ENCODE results near the gene MAML1. TPM values are rescaled to one million over a fixed set of nuclear protein-coding genes. Genes with fewer than 3 reads are reported as not detected.

Gene MAML1
- polyA plus RNA-seq, 6 donors from 2014 or later: 2.0 to 9.5 (median 3.4) TPM

- H3K27me3 Mint-ChIP-seq: no peaks in the 10 kb centered on the region
- peaks cover 0 to 2% (median 0%) of the 10 kb centered on the region in 7 donors for H3K9me3 Mint-ChIP-seq
- ATAC-seq (ENCODE audit: low read depth in 2 of 2) (no peak), DNase-seq (no peak)
- H3K4me3 Mint-ChIP-seq: peak overlapping the region in 7 of 8 donors; percentile 54 to 79 (median 64)
- peaks cover 0 to under 1% of the 10 kb centered on the region in 2 donors for H3K36me3 Mint-ChIP-seq
- peak overlapping the region in 2 of 6 donors; percentile 54 to 76 for H3K27ac Mint-ChIP-seq
- peaks cover 32 to 39% (median 35%) of the 10 kb centered on the region in 3 donors for H3K4me1 Mint-ChIP-seq
Observed at GRCh38 chr5:179794171-179794570, 61.5 kb downstream of the MAML1 start.

GRCh38 chr5:179794575-179794974, 62.0 kb downstream of the MAML1 start:
- H3K36me3 Mint-ChIP-seq: peaks cover 0 to 4% of the 10 kb centered on the region in 2 donors
- peaks cover 32 to 36% (median 32%) of the 10 kb centered on the region in 3 donors for H3K4me1 Mint-ChIP-seq
- H3K9me3 Mint-ChIP-seq: no peaks in the 10 kb centered on the region
- peak overlapping the region in 2 of 6 donors; percentile 70 to 76 for H3K27ac Mint-ChIP-seq
- ATAC-seq (ENCODE audit: low read depth in 2 of 2): no peak
- DNase-seq: no peak
- no peaks in the 10 kb centered on the region for H3K27me3 Mint-ChIP-seq
- H3K4me3 Mint-ChIP-seq: peak overlapping the region; percentile 60 to 80 (median 68)

- Mint-ChIP-seq H3K9me3 (no peaks in the 10 kb centered on the region), H3K36me3 (peaks cover 0 to 6% of the 10 kb centered on the region in 2 donors)
- DNase-seq: no peak
Observed at GRCh38 chr5:179795049-179795862, 62.6 kb downstream of the MAML1 start.

DNA sequence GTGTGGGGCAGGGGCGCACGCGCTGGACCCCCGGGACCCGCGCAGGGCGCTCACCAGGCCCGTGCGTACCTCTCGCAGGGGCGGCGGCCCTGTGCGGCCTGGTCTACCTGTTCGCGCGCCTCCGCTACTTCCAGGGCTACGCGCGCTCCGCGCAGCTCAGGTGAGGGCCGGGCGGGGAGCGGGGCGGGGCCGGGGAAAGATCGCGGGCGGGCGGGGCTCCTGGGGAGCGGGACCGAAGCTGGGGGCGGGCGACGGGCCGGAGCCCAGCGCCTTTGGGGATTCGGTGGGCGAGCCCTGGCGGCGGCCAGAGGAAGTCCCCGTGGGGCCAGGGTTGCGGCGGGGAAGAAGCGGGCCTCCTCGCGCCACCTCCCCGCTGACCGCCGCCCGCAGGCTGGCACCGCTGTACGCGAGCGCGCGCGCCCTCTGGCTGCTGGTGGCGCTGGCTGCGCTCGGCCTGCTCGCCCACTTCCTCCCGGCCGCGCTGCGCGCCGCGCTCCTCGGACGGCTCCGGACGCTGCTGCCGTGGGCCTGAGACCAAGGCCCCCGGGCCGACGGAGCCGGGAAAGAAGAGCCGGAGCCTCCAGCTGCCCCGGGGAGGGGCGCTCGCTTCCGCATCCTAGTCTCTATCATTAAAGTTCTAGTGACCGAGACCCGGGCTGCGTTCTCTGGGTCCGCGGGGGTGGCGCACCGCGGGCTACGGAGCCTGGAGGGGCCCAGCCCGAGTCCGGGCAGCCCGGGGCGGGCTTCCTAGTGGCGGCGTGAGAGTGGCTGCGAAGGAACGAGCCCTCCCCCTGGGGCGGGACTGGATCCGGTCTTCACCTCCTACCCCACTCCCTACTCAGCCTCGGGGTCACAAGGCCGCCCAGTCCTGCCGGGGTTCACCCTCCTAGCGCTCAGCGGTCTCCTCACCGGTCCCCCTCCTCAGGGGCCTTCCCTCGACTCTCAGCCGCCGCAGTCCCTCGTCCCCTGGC, 63.5 kb downstream of the MAML1 start:
- Mint-ChIP-seq H3K9me3 (no peaks in the 10 kb centered on the region), H3K27me3 (no peaks in the 10 kb centered on the region), H3K4me3 (peak overlapping the region; percentile 67 to 86 (median 77)), H3K4me1 (peaks cover 32 to 36% (median 32%) of the 10 kb centered on the region in 3 donors), H3K27ac (peak overlapping the region in 3 of 6 donors; percentile 36 to 61 (median 47)), H3K36me3 (peaks cover 0 to 6% of the 10 kb centered on the region in 2 donors)
- ATAC-seq (ENCODE audit: low read depth in 2 of 2) (peak; percentile 78 to 80), DNase-seq (peak; percentile 72)

More at GRCh38 chr5:179795049-179795862, 62.6 kb downstream of the MAML1 start:
- Mint-ChIP-seq H3K27me3 (no peaks in the 10 kb centered on the region), H3K4me3 (peak overlapping the region; percentile 60 to 80 (median 68)), H3K4me1 (peaks cover 32 to 36% (median 32%) of the 10 kb centered on the region in 3 donors), H3K27ac (peak overlapping the region in 2 of 6 donors; percentile 47 to 76)
- peak in 1 of 2 donors; percentile 2 for ATAC-seq (ENCODE audit: low read depth in 2 of 2)

DNA sequence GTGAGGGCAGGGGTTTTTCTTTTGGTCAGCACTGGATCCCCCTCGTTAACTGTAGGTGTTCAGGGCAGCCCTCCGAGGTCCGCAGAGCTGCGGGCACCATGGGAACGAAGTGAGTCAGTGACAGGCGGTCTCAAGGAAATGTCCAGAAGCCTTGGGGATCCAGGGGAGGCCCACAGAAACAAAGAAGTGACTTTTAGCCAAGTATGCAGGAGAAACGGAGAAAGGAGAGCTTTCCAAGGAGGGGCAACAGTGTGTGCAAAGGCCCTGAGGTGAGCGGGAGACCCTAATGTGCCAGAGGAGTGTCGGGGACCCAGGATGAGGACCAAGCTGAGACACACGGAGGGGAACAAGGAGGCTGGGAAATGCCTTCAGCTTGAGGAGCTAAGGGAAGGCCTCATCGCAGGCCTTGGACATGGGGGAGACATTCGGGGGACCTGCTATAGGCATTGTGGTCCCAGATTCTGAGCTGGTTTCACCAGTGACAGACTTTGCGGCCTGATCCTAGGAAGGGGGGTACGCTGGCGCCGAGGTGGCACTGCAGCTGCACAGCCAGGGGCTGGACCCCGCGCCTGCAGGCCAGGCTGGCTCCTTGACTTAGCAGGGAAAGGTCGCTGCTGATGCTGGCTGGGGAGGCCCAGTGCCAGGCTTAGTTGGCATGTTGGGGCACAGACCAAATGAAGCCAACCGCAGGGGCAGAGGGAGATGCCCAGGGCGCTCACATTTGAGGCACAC, 64.4 kb downstream of the MAML1 start:
- DNase-seq (no peak), ATAC-seq (ENCODE audit: low read depth in 2 of 2) (no peak)
- peak overlapping the region; percentile 67 to 86 (median 77) for H3K4me3 Mint-ChIP-seq
- H3K9me3 Mint-ChIP-seq: no peaks in the 10 kb centered on the region
- peaks cover 0 to 13% of the 10 kb centered on the region in 2 donors for H3K36me3 Mint-ChIP-seq
- H3K27ac Mint-ChIP-seq: peak overlapping the region in 4 of 6 donors; percentile 28 to 75 (median 62)
- H3K4me1 Mint-ChIP-seq: peaks cover 30 to 39% (median 34%) of the 10 kb centered on the region in 3 donors
- H3K27me3 Mint-ChIP-seq: no peaks in the 10 kb centered on the region

DNA sequence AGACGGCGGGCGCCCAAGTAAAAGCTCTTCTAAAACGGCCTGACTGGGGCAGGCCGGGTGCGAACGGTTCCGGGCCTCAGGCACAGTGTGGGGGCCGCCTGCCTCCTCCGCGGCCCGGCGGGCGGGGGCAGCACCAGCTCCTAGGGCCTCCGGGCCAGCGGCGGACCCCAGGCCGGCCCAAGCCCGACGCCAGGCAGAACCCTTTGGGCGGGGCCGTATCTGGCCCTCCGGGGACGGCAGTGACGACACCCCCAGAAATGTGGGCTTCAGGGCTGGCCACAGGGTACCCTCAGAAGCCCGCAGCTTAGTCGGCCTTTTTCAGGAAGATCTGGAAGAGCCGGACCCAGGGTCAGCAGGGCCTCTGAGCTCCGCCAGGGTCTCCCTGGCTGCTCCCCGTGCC, 65.1 kb downstream of the MAML1 start:
- Mint-ChIP-seq H3K27ac (peak overlapping the region in 1 of 6 donors; percentile 11), H3K4me3 (peak overlapping the region in 2 of 8 donors; percentile 44 to 67), H3K36me3 (peaks cover 0 to 13% of the 10 kb centered on the region in 2 donors), H3K4me1 (peaks cover 29 to 39% (median 35%) of the 10 kb centered on the region in 3 donors), H3K27me3 (no peaks in the 10 kb centered on the region), H3K9me3 (no peaks in the 10 kb centered on the region)
- DNase-seq (no peak), ATAC-seq (ENCODE audit: low read depth in 2 of 2) (no peak)

DNA sequence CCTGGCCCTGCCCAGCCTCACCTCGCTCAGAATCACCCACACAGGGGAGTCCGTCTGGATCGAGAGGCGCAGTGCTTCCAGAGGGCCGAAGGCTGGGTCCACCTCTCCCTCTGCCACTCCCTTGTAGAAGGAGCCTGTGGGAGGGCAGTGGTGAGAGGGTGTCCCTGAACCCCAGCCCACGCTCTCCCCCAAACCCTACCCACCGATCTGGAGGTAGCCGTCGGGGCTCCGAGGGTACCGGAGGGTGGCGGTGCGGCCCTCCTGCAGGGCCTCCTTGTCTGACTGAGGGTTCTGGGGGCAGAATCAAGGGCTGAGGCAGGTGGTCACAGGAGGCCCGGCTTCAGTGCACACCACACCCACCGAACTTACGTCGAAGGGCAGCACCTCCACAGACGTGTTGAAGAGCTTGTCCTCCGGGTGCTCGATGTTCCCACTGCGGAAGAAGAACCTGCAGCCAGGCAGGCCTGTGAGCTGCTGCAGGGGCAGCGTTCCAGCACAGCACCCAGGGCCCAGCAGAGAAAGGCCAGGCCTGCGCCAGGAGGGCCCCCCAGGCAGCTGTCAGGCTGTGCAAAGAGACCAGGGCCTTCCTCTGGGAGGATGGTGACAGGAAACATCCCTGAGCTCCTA, 65.6 kb downstream of the MAML1 start:
- ATAC-seq (ENCODE audit: low read depth in 2 of 2) (no peak), DNase-seq (no peak)
- Mint-ChIP-seq H3K9me3 (no peaks in the 10 kb centered on the region), H3K4me1 (peaks cover 26 to 37% (median 34%) of the 10 kb centered on the region in 3 donors), H3K36me3 (peaks cover 0 to 13% of the 10 kb centered on the region in 2 donors), H3K27me3 (no peaks in the 10 kb centered on the region), H3K27ac (peak overlapping the region in 1 of 6 donors; percentile 54), H3K4me3 (peak overlapping the region in 1 of 8 donors; percentile 25)

DNA sequence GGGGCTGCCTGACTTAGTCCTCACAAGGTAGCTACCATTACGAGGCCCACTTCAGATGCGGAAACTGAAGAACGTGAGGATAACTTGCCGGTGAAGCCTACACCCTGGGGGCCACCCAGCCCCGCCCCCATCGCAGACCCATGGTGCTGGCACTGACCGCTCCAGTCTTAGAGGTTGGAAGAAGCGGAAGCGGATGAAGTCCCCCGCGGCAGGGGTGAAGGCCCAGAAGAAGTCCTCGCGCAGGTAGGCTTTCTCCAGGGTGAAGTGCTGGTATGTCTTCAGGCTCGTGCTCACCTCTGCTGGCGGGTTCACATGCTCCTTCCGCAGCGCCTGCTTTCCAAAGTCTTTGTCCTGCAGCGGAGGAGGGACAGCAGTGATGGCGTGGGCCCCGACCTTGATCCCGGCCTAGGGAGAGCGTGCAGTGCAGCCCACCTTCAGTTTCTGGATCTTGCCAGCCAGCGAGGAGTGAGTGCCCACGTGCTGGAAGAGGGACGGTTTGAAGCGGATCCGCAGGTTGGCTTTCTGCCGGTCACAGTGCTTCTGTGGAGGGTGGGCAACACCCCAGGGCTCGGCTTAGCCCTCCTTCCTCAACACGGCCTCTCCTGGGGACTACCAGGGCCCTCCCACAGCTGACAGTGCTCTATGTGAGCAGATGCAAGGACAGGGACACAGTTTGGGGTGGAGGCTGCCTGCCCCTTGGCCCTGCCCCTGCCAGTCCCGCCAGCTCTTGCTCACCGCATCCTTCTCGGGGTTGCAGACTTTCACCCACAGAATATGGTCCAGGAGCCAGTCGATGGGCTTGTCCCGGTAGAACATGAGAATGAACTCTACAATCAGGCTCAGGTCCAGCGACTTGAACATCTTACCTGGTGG, 66.4 kb downstream of the MAML1 start:
- Mint-ChIP-seq H3K4me1 (peaks cover 25 to 37% (median 33%) of the 10 kb centered on the region in 3 donors), H3K27me3 (no peaks in the 10 kb centered on the region), H3K27ac (no peak overlapping the region), H3K4me3 (peak overlapping the region in 2 of 8 donors; percentile 73 to 79), H3K36me3 (peaks cover 0 to 13% of the 10 kb centered on the region in 2 donors), H3K9me3 (no peaks in the 10 kb centered on the region)
- ATAC-seq (ENCODE audit: low read depth in 2 of 2): no peak
- DNase-seq: no peak

GRCh38 chr5:179799644-179799973, 67.0 kb downstream of the MAML1 start:
- H3K9me3 Mint-ChIP-seq: no peaks in the 10 kb centered on the region

GRCh38 chr5:179800071-179800695, 67.6 kb downstream of the MAML1 start:
- no peaks in the 10 kb centered on the region for H3K27me3 Mint-ChIP-seq
- no peak for ATAC-seq (ENCODE audit: low read depth in 2 of 2)
- peaks cover 29 to 41% (median 34%) of the 10 kb centered on the region in 3 donors for H3K4me1 Mint-ChIP-seq
- peaks cover 0 to 13% of the 10 kb centered on the region in 2 donors for H3K36me3 Mint-ChIP-seq
- no peaks in the 10 kb centered on the region for H3K9me3 Mint-ChIP-seq
- no peak overlapping the region for H3K4me3 Mint-ChIP-seq
- DNase-seq: no peak
- H3K27ac Mint-ChIP-seq: no peak overlapping the region

More at GRCh38 chr5:179799644-179799973, 67.0 kb downstream of the MAML1 start:
- no peak overlapping the region for H3K27ac Mint-ChIP-seq
- peak overlapping the region in 1 of 8 donors; percentile 73 for H3K4me3 Mint-ChIP-seq
- H3K36me3 Mint-ChIP-seq: peaks cover 0 to 13% of the 10 kb centered on the region in 2 donors
- H3K27me3 Mint-ChIP-seq: no peaks in the 10 kb centered on the region
- no peak for ATAC-seq (ENCODE audit: low read depth in 2 of 2)
- DNase-seq: no peak
- peaks cover 27 to 37% (median 33%) of the 10 kb centered on the region in 3 donors for H3K4me1 Mint-ChIP-seq

GRCh38 chr5:179800696-179801201, 68.1 kb downstream of the MAML1 start:
- ATAC-seq (ENCODE audit: low read depth in 2 of 2): no peak
- DNase-seq: no peak
- H3K4me3 Mint-ChIP-seq: no peak overlapping the region

More at GRCh38 chr5:179800696-179801201, 68.1 kb downstream of the MAML1 start:
- Mint-ChIP-seq H3K4me1 (peaks cover 32 to 45% (median 37%) of the 10 kb centered on the region in 3 donors), H3K27ac (no peak overlapping the region), H3K36me3 (peaks cover 0 to 13% of the 10 kb centered on the region in 2 donors), H3K9me3 (no peaks in the 10 kb centered on the region), H3K27me3 (no peaks in the 10 kb centered on the region)
